ENCODE data around the gene IL25.
"Not testable (repeated sequence)": the region's sequence is repeated elsewhere in the genome, so short reads cannot be mapped to it uniquely, and the experiment has no call there.

Gene IL25

GRCh38 chr14:23372509-23372908 is at the start of gene IL25:
IL25 (plus strand) TSS chr14:23372809.
- Mint-ChIP-seq H3K9me3 (no peaks in the 10 kb centered on the region), H3K36me3 (ENCODE audit: insufficient read depth) (peaks cover 1% of the 10 kb centered on the region), H3K4me3 (no peak within 1 kb of the TSS), H3K27ac (ENCODE audit: low read depth) (no peak within 1 kb of the TSS), H3K4me1 (no peaks in the 10 kb centered on the region), H3K27me3 (peaks cover 33% of the 10 kb centered on the region)
- DNase-seq (ENCODE audit: low spot score in 2 of 2) (no peak), ATAC-seq (replicated peaks; ENCODE audit: extremely low read depth, poor library complexity, severe bottlenecking) (no peak)

GRCh38 chr14:23323838-23324454 is 48.7 kb upstream of the IL25 start:
- DNase-seq (ENCODE audit: low spot score in 2 of 2) = no peak
- Mint-ChIP-seq H3K27ac (ENCODE audit: low read depth) (no peak overlapping the region), H3K4me1 (peaks cover 37% of the 10 kb centered on the region), H3K4me3 (no peak overlapping the region), H3K9me3 (no peaks in the 10 kb centered on the region), H3K36me3 (ENCODE audit: insufficient read depth) (peaks cover 43% of the 10 kb centered on the region), H3K27me3 (no peaks in the 10 kb centered on the region)
- no peak for ATAC-seq (replicated peaks; ENCODE audit: extremely low read depth, poor library complexity, severe bottlenecking)

- no peak overlapping the region for H3K4me3 Mint-ChIP-seq
Observed at GRCh38 chr14:23324455-23324846, 48.2 kb upstream of the IL25 start.

GRCh38 chr14:23324993-23325392 is 47.6 kb upstream of the IL25 start:
- no peak overlapping the region for H3K27ac Mint-ChIP-seq (ENCODE audit: low read depth)
- no peak overlapping the region for H3K4me3 Mint-ChIP-seq
- H3K9me3 Mint-ChIP-seq = no peaks in the 10 kb centered on the region
- DNase-seq (ENCODE audit: low spot score in 2 of 2) = no peak
- H3K36me3 Mint-ChIP-seq (ENCODE audit: insufficient read depth) = peaks cover 43% of the 10 kb centered on the region
- no peaks in the 10 kb centered on the region for H3K27me3 Mint-ChIP-seq
- ATAC-seq (replicated peaks; ENCODE audit: extremely low read depth, poor library complexity, severe bottlenecking) = no peak
- peaks cover 30% of the 10 kb centered on the region for H3K4me1 Mint-ChIP-seq

More at GRCh38 chr14:23324455-23324846, 48.2 kb upstream of the IL25 start:
- peaks cover 36% of the 10 kb centered on the region for H3K4me1 Mint-ChIP-seq
- H3K9me3 Mint-ChIP-seq = no peaks in the 10 kb centered on the region
- H3K36me3 Mint-ChIP-seq (ENCODE audit: insufficient read depth) = peaks cover 43% of the 10 kb centered on the region
- no peak for ATAC-seq (replicated peaks; ENCODE audit: extremely low read depth, poor library complexity, severe bottlenecking)
- no peaks in the 10 kb centered on the region for H3K27me3 Mint-ChIP-seq
- no peak for DNase-seq (ENCODE audit: low spot score in 2 of 2)
- no peak overlapping the region for H3K27ac Mint-ChIP-seq (ENCODE audit: low read depth)

DNA sequence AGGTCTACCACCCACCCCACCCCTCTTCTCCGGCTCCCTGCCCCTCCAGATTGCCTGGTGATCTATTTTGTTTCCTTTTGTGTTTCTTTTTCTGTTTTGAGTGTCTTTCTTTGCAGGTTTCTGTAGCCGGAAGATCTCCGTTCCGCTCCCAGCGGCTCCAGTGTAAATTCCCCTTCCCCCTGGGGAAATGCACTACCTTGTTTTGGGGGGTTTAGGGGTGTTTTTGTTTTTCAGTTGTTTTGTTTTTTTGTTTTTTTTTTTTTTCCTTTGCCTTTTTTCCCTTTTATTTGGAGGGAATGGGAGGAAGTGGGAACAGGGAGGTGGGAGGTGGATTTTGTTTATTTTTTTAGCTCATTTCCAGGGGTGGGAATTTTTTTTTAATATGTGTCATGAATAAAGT is 46.9 kb upstream of the IL25 start:
- not testable (repeated sequence) for H3K4me3 Mint-ChIP-seq; ATAC-seq (replicated peaks; ENCODE audit: extremely low read depth, poor library complexity, severe bottlenecking); H3K27me3 Mint-ChIP-seq; H3K27ac Mint-ChIP-seq (ENCODE audit: low read depth); DNase-seq (ENCODE audit: low spot score in 2 of 2); H3K9me3 Mint-ChIP-seq
- H3K4me1 Mint-ChIP-seq = peaks cover 23% of the 10 kb centered on the region
- H3K36me3 Mint-ChIP-seq (ENCODE audit: insufficient read depth) = peaks cover 40% of the 10 kb centered on the region

DNA sequence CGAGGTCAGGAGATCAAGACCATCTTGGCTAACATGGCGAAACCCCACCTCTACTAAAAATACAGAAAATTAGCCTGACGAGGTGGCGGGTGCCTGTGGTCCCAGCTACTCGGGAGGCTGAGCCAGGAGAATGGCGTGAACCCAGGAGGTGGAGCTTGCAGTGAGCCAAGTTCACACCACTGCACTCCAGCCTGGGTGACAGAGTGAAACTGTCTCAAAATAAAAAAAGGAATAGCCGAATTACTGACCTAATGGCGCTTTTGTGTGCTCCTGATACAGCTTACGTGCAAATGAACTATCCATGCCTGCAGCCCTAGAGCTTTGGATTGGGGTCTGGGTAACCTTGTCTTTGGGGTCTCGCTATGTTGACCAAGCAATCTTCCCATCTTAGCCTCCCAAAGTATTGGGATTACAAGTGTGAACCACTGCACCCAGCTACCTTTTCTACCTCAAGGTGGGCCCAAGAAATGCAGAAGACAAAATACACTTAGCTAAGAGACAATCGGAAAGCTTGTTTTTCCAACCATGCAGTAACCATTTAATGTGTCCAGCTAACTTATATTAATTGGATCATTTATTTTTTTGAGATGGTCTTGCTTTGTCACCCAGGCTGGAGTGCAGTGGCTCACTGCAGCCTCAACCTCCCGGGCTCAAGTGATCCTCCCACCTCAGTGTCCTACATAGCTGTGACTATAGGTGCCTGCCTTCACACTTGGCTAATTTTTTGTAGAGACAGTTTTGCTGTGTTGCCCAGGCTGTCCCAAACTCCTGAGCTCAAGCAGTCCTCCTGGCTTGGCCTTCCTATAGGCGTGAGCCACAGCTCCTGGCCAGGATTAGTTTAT is 45.9 kb upstream of the IL25 start:
- peaks cover 35% of the 10 kb centered on the region for H3K36me3 Mint-ChIP-seq (ENCODE audit: insufficient read depth)
- H3K27me3 Mint-ChIP-seq = no peaks in the 10 kb centered on the region
- H3K4me1 Mint-ChIP-seq = peaks cover 23% of the 10 kb centered on the region
- no peak overlapping the region for H3K27ac Mint-ChIP-seq (ENCODE audit: low read depth)
- DNase-seq (ENCODE audit: low spot score in 2 of 2) (no peak), ATAC-seq (replicated peaks; ENCODE audit: extremely low read depth, poor library complexity, severe bottlenecking) (no peak)
- H3K9me3 Mint-ChIP-seq = no peaks in the 10 kb centered on the region
- no peak overlapping the region for H3K4me3 Mint-ChIP-seq

DNA sequence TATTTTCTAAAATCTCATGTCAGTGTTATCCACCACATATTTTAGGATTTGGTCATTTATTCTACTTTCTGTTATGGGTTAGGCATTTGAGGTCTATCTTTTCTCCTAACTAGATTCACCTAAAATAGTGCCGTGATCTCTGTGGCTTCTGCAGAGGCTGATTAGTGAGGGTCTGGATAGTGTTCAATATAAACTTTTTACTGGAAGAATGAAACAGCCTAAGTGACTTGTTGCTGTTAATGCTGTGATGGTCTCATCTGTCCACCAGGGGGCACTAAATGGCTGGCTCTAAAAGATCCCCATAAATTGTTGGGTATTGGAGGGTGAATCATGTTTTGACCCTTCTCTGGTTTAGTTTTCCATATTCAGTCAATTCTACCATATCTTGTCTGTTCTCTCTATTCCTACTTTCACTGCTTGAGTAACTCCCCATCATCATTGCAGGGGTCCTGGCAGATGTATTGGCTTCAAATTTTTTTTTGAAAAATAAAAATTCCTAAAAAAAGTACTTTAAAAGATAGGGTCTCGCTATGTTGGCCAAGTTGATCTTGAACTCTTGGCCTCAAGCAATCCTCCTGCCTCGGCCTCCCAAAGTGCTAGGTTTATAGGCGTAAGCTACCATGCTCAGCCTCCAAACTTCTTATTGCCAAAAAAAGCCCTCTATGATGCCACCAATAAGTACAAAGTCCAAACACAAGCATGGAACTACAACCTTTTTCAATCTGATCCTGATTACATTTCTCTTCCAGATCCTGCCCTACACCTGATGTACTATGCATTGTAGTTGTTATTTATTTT is 44.5 kb upstream of the IL25 start:
- peaks cover 10% of the 10 kb centered on the region for H3K4me1 Mint-ChIP-seq
- H3K36me3 Mint-ChIP-seq (ENCODE audit: insufficient read depth) = peaks cover 27% of the 10 kb centered on the region
- ATAC-seq (replicated peaks; ENCODE audit: extremely low read depth, poor library complexity, severe bottlenecking) (no peak), DNase-seq (ENCODE audit: low spot score in 2 of 2) (peak in 1 of 2 donors; percentile 32)
- H3K27me3 Mint-ChIP-seq = no peaks in the 10 kb centered on the region
- no peak overlapping the region for H3K27ac Mint-ChIP-seq (ENCODE audit: low read depth)
- no peak overlapping the region for H3K4me3 Mint-ChIP-seq
- H3K9me3 Mint-ChIP-seq = no peaks in the 10 kb centered on the region

DNA sequence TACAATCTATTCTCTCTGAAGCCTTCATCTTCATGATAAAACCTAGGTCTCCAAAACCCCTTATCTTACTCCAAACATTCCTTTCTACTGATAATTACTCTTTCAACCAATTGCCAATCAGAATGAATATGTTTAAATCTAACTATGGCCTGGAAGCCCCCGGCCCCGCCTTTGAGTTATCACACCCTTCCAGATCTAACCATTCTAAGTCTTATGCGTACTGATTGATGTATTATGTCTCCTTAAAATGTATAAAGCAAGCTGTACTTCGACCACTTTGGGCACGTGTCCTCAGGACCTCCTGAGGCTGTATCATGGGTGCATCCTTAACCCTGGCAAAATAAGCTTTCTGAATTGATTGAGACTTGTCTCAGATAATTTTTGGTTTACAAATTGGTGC is 37.0 kb upstream of the IL25 start:
- Mint-ChIP-seq H3K36me3 (ENCODE audit: insufficient read depth) (no peaks in the 10 kb centered on the region), H3K4me1 (no peaks in the 10 kb centered on the region), H3K9me3 (no peaks in the 10 kb centered on the region), H3K27me3 (peaks cover 58% of the 10 kb centered on the region), H3K4me3 (no peak overlapping the region), H3K27ac (ENCODE audit: low read depth) (no peak overlapping the region)
- ATAC-seq (replicated peaks; ENCODE audit: extremely low read depth, poor library complexity, severe bottlenecking) = no peak
- no peak for DNase-seq (ENCODE audit: low spot score in 2 of 2)

DNA sequence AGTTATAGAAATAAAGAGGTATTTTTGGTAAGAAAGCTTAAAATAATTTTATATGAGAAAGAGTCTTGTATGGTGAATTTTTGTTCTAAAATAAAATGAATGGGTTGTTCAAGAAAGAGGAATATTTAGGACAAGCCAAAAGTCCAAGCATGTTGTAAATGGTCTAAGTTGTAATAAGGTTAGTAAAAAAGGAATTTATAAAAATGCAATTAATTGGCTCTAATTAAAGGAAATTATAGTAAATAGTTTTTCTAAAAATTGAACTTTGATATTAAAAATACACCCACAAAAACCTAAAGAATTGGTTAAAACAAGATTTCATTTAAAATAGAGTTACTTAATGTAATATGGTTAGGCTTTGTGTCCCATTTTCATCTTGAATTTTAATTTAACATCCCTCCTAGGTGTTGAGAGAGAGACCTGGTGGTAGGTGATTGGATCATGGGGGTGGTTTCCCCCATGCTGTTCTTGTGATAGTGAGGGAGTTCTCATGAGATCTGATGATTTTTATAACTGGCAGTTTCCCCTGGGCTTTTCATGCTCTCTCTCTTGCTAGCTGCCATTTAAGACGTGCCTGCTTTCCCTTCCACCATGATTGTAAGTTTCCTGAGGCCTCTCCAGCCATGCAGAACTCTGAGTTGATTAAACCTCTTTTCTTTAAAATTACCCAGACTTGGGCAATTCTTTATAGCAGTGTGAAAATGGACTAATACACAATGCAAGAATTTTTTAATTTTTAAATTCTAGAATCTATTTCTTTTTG is 32.9 kb upstream of the IL25 start:
- Mint-ChIP-seq H3K36me3 (ENCODE audit: insufficient read depth) (no peaks in the 10 kb centered on the region), H3K4me1 (no peaks in the 10 kb centered on the region), H3K27ac (ENCODE audit: low read depth) (no peak overlapping the region), H3K9me3 (no peaks in the 10 kb centered on the region), H3K27me3 (peaks cover 67% of the 10 kb centered on the region), H3K4me3 (no peak overlapping the region)
- no peak for ATAC-seq (replicated peaks; ENCODE audit: extremely low read depth, poor library complexity, severe bottlenecking)
- no peak for DNase-seq (ENCODE audit: low spot score in 2 of 2)

DNA sequence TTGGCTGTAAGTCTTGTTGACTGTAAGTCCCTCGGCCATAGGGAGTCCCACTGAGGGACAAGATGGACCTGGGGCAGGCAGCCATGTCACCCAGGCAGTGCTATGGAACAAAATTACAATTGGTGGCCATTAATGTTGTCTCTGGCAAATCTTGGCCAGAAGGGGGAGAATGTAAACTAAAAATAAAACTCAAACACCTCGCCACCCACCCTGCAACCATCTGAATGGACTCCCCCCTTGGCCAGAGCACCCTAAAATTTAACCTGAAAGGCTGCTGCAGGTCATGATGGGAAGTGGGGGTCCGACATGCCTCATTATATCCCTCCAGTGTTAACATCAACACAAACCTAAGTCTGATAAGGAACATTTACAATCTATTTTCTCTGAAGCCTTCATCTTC is 28.1 kb upstream of the IL25 start:
- no peak for ATAC-seq (replicated peaks; ENCODE audit: extremely low read depth, poor library complexity, severe bottlenecking)
- no peak overlapping the region for H3K4me3 Mint-ChIP-seq
- no peaks in the 10 kb centered on the region for H3K9me3 Mint-ChIP-seq
- H3K27ac Mint-ChIP-seq (ENCODE audit: low read depth) = no peak overlapping the region
- H3K27me3 Mint-ChIP-seq = peaks cover 51% of the 10 kb centered on the region
- H3K4me1 Mint-ChIP-seq = no peaks in the 10 kb centered on the region
- DNase-seq (ENCODE audit: low spot score in 2 of 2) = no peak
- peaks cover 2% of the 10 kb centered on the region for H3K36me3 Mint-ChIP-seq (ENCODE audit: insufficient read depth)

DNA sequence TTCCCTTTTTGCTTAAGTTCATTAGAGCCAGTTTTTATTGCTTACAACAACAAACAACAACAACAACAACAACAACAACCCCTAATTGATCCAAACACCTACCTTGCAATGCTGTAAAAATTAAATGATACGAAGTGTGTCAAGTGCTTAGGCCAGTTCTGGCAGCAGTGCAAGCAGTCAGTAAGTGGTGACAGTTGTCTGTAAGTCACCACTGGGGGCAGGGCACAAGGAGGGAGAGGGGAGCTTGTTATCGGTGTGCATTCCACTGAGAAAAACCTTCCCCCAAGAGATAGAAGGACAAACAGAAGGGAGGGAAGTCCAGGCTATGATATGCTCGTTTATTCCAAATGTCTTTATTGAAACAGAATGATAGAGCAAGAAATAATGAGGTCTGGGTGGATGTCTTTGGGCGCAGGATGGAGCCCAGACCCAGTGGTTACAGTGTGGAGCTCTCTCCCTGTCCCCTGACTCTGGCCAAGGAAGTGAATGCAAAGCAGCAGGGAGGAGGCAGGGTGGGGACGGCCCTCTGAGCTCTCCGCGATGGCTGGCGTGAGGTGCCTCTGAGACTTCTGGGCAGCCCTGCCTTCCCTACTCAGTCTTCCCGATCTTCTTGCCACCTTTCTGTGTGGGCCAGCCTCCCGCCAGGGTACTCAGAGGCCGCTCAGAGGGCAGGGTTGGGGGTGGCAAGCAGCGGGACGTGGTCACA is 26.5 kb upstream of the IL25 start:
- Mint-ChIP-seq H3K4me1 (no peaks in the 10 kb centered on the region), H3K4me3 (no peak overlapping the region), H3K27me3 (peaks cover 63% of the 10 kb centered on the region), H3K27ac (ENCODE audit: low read depth) (no peak overlapping the region), H3K36me3 (ENCODE audit: insufficient read depth) (peaks cover 2% of the 10 kb centered on the region), H3K9me3 (no peaks in the 10 kb centered on the region)
- DNase-seq (ENCODE audit: low spot score in 2 of 2) (no peak), ATAC-seq (replicated peaks; ENCODE audit: extremely low read depth, poor library complexity, severe bottlenecking) (no peak)
